ENCODE data around the gene GCC1. TPM values are rescaled to one million over a fixed set of nuclear protein-coding genes. Genes with fewer than 3 reads are reported as not detected.

GCC1 gene
- total and polyA plus RNA-seq, 2 donors (not counting 3 experiments of a cell fraction or from before 2014, with no cell fraction given): 4.6 to 15.5 TPM

DNA sequence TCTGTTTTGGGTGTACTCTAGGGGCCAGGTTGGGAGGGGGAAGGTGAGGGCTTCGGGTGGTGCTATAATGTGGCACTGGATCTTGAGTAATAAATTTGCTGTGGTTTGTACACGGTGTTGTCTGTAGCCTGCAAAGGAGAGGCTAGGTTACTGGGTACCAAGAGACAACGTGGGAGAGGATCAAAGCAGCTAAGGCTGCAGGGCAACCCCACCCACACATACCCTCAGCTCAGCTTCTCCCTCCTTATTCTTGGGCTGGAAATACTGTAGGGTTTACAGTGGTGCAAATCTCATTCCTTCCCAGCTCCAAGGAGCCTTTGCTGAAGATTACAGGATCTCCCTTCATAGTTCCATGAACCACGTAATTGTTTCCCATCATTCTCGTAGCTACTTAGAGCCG is 6.2 kb upstream of the GCC1 start:
- no peak overlapping the region for H3K9ac ChIP-seq (replicated peaks; ENCODE audit: extremely low read depth, insufficient read depth, low read length)
- no peaks in the 10 kb centered on the region for H4K20me1 ChIP-seq (replicated peaks; ENCODE audit: control insufficient read depth, extremely low read depth, insufficient read depth, low read length)
- H3K4me2 ChIP-seq (ENCODE audit: insufficient read depth, low read length): no peak overlapping the region
- peaks cover 2 to 11% of the 10 kb centered on the region in 2 experiments for H3K36me3 ChIP-seq (ENCODE audit: control insufficient read depth in 2 of 2, extremely low read depth in 1 of 2, insufficient read depth in 2 of 2, low read length in 2 of 2)
- peaks cover 15% of the 10 kb centered on the region for H3K4me1 ChIP-seq (ENCODE audit: control insufficient read depth, extremely low read depth, insufficient read depth, low read length)
- no peak overlapping the region for H3K27ac ChIP-seq (ENCODE audit: insufficient read depth, low read depth, low read length)
- peaks cover 3% of the 10 kb centered on the region for H3K79me2 ChIP-seq (ENCODE audit: control insufficient read depth, insufficient read depth, low read length)
- H3K4me3 ChIP-seq (replicated peaks in 1 of 3; ENCODE audit: insufficient read depth in 1 of 3, low read depth in 1 of 3, low read length in 3 of 3): no peak overlapping the region
- TF ChIP-seq MYC (IDR thresholded peaks at IDR 0.05; ENCODE audit: low read depth, low read length) (no peak), POLR2AphosphoS5 (IDR thresholded peaks at IDR 0.05; ENCODE audit: insufficient read depth, low read depth, low read length) (no peak), POLR2A (IDR thresholded peaks at IDR 0.05; ENCODE audit: low read depth, low read length) (no peak), GATA2 (IDR thresholded peaks at IDR 0.05; ENCODE audit: insufficient read depth, insufficient read length, low read depth, low read length) (no peak), FOS (IDR thresholded peaks at IDR 0.05; ENCODE audit: borderline replicate concordance, insufficient read depth, low read length) (no peak), EZH2 (IDR thresholded peaks at IDR 0.05; ENCODE audit: borderline replicate concordance, low read depth, low read length, severe bottlenecking) (no peak), JUN (IDR thresholded peaks at IDR 0.05; ENCODE audit: borderline replicate concordance, insufficient read depth, insufficient read length, low read depth) (no peak)
- TF ChIP-seq, protein P1, sequence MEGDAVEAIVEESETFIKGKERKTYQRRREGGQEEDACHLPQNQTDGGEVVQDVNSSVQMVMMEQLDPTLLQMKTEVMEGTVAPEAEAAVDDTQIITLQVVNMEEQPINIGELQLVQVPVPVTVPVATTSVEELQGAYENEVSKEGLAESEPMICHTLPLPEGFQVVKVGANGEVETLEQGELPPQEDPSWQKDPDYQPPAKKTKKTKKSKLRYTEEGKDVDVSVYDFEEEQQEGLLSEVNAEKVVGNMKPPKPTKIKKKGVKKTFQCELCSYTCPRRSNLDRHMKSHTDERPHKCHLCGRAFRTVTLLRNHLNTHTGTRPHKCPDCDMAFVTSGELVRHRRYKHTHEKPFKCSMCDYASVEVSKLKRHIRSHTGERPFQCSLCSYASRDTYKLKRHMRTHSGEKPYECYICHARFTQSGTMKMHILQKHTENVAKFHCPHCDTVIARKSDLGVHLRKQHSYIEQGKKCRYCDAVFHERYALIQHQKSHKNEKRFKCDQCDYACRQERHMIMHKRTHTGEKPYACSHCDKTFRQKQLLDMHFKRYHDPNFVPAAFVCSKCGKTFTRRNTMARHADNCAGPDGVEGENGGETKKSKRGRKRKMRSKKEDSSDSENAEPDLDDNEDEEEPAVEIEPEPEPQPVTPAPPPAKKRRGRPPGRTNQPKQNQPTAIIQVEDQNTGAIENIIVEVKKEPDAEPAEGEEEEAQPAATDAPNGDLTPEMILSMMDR (IDR thresholded peaks at IDR 0.05; ENCODE audit: extremely low read depth in 1 of 2, insufficient read depth in 1 of 2, low read depth in 1 of 2, low read length in 2 of 2): no peak
- TF ChIP-seq, protein P2, sequence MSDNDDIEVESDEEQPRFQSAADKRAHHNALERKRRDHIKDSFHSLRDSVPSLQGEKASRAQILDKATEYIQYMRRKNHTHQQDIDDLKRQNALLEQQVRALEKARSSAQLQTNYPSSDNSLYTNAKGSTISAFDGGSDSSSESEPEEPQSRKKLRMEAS (IDR thresholded peaks at IDR 0.05; ENCODE audit: insufficient read depth, insufficient read length): no peak
- no peak for FAIRE-seq
- H3K27me3 ChIP-seq (ENCODE audit: control insufficient read depth in 2 of 2, insufficient read depth in 2 of 2, low read length in 2 of 2): no peaks in the 10 kb centered on the region
- CTCF ChIA-PET: no interaction called here
- dilution Hi-C loops (cut with MboI; ENCODE audit: extremely low pct_ligation_motif_present, low sequenced_read_pairs) (no loop called here), intact Hi-C loops (cut with micrococcal nuclease) (no loop called here)
- H3K9me1 ChIP-seq (replicated peaks; ENCODE audit: control insufficient read depth, extremely low read depth, insufficient read depth, low read length): no peaks in the 10 kb centered on the region
- H2AFZ ChIP-seq (ENCODE audit: low read depth, low read length): no peak overlapping the region
- no peak for DNase-seq (ENCODE audit: low read depth, low spot score)
- POLR2A ChIA-PET: no interaction called here
- no peaks in the 10 kb centered on the region for H3K9me3 ChIP-seq (replicated peaks; ENCODE audit: control insufficient read depth, insufficient read depth, low read length)
- BruUV-seq (replicated peaks): no TSS peak
